HG02981 (cell line): Measurements from ENCODE around the gene PHF3.
"Not testable (repeated sequence)": the region's sequence is repeated elsewhere in the genome, so short reads cannot be mapped to it uniquely, and the experiment has no call there.

Experiments used
- ATAC-seq: cut with Tn5 transposase; IDR thresholded peaks from one replicate; pipeline ENCODE4 v1.9.1; 2021; ENCODE audit warnings: mild to moderate bottlenecking, moderate library complexity; ENCODE audit not compliant: unreplicated experiment

Gene PHF3

DNA sequence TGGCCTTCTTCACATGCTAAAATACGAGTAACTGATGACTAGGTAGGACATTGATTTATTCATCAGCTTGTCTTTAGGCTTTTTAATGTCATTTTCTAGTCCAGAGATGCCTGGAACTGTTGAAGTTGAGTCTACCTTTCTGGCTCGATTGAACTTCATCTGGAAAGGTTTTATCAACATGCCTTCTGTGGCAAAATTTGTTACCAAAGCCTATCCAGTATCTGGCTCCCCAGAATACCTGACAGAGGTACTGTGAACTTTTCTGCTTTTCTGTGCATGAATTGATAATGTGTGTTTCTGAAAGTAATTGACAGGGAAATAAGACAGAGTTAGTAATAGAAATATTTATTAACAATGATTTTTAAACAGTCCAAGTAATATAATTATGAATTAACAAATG, 71.0 kb downstream of the PHF3 start:
- ATAC-seq: no peak

DNA sequence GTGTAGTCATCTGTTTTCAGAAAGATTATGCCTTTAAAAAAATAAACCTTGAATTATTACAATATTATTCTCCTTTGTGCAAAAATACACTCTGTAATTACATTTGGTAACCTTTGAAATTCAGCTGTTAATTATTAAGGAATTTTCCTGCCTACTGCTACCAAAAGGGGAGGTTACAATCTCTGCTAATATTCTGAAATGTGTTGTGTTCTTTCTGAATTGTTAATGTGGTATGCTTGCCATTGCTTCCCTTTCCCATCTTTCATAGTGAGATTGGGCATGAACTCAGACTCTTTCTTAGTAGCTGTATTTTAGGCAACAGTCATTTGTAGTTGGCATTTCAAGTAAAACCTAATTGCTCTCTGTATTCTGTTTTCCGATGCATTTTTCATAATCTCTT, 73.0 kb downstream of the PHF3 start:
- no peak for ATAC-seq

DNA sequence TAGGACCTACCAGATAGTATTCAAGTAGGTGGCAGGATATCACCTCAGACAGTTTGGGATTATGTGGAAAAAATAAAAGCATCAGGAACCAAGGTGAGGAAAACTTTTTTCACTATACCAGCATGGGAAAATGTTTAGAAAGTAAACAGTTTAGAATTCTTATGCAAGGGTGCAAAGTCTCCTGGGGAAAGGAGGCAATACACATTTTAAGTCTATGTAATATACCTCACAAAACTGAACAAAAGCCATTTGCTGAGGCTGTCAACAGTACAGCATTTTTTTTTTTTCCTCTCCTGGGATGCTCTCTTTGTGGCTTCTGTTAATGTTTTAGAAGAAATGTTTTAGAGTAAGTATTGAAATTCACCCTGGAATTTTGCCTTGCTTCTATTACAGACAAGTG, 73.5 kb downstream of the PHF3 start:
- ATAC-seq: no peak

DNA sequence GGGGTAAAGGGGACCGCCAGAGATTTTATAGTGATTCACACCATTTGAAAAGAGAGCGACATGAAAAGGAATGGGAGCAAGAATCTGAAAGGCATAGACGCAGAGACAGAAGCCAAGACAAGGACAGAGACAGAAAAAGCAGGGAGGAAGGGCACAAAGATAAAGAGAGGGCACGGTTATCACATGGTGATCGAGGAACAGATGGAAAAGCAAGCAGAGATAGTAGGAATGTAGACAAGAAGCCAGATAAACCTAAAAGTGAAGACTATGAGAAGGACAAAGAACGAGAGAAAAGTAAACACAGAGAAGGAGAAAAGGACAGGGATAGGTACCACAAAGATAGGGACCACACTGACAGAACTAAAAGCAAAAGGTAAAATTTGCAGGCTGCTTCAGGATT, 77.7 kb downstream of the PHF3 start:
- ATAC-seq: no peak

DNA sequence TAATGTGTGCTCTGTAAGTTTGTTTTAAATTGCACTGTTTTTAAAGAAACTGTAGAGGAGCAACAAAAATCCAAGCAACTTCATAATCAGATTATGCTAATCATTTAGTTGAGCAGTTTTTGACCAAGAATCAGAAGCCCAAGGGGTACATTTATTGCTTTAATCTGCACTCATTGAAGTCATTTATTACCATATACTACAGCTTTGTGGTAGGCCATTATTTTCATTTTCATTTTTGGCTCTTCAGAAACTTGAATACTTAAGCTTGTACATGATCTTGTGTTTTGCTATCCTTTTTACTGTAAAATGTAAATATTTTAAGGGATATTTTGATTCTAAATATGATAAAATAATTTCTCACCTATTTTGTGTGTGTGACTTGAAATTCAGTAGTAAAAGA, 78.5 kb downstream of the PHF3 start:
- peak; percentile 65 for ATAC-seq

DNA sequence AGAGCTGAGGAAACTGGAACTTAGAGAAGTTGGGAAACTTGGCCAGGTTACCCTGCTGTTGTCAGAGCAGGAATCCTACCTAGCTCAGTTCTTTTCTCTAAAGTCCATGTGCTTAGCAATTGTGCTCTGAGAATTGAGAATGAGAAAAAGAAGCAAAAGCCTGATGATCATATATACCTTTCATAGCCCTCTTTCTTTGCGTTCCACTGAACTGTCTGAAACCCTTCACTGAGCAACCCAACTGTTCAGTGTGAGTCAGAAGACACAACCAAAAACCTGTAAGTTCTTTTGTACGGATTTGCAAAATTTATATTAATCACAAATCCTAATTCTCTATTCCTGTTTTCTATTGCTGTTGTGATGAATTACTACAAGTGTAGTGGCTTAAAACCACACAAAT, 80.6 kb downstream of the PHF3 start:
- no peak for ATAC-seq

DNA sequence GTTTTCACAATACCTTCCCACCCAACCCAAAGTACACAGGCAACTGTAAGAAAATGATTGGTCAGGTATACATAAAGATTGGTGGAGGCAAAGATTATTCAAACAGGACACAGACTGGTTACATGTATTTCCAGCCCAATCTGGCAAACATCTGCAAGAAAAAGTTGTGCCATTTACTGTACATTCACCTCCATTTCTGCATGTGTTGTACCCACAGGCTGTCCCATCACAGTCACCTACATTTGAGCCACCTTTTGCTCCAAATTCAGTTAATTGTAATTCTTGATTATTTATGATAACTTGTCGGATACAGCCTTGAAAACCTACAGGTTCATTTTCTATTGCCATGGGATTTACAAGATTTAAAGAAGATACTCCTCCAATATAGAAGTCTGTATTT, 85.6 kb downstream of the PHF3 start:
- ATAC-seq: no peak

DNA sequence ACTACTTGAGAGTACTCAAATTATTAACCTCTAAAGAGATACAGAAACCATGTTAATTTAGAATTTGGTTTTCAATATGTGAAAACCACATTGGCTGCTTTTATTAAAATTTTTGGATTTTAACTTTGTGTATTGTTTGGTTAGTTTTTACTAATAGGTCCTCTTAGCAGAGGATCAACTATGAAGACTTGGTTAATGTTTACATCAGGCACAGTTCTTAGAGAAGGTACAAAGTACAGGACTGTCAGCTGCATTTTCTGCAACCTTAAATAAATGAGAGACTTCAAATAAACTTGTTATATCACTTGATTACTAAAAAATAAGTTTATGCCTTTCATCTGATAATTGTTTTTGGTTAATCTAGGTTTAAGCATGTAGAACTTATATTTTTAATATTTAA, 89.1 kb downstream of the PHF3 start:
- no peak for ATAC-seq

DNA sequence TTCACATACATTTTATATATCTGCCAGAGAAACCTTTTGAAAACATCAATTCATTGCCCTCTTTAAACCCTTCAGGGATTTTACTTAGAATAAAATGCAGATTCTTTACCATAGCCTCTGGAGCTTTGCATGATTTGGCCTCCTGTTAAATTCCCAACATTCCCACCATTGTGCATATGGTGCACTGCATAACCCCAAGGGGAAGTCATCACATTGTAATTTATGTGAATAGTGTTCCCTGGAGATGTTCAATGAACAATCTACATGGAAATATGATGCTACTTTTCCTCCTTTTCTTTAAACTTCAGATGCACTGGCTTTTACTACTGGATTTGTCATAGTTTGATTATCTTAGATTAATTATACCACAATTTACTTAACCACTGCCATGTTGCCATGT, 94.7 kb downstream of the PHF3 start:
- ATAC-seq: no peak

DNA sequence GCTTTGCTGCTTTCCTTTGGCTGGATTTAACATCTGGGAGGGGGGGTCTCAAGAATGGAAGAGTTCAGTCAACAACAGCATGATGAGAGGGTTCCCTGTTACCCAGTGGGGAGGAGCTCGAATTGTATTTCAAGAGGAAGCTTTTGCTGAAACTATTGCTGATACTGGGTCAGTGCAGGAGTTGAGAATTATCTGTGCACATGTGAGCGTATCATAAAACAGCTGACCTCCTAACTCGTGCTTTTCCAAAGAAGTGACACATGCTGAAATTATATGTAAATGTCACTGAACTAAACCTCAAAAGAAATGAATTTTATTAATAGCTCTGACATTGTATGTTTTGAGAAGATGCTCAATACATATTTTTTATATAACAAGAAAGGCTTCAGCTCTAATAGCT, 96.3 kb downstream of the PHF3 start:
- ATAC-seq: no peak

DNA sequence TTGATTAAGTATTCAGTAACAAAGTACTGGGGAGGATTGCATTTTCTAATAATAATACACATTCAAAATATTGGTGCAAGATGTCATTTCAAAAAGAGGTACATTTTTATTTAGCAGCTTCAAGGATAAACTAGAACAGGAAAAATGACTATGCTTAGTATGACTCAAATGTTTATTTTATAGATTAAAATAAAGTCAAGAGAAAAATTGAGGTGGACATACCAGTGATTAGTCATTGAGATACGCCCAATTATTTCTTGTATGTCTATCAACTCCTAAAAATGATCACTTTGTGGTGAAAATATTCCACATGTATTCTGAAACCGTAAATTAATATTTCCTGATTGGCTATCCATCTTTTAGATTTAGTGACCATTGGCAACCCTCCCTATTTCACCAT, 96.7 kb downstream of the PHF3 start:
- no peak for ATAC-seq

DNA sequence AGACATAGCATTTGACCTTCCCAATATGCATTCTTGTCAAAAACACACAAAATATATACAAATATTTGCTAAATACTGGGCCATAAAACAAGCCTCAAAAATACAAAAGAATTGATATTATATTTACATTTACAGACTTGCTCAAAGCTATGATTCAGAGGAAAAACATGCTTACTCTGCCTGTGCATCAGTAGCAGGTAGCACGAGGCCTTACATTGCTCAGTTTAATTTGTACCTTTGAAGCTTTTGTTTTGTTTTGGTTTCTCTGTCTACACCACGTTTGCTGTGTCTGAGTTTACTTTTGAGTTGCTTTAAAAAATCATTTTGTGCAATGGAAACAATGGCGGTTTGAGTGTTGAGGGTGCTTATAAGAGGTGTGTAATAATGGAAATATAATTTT, 99.3 kb downstream of the PHF3 start:
- ATAC-seq: no peak

DNA sequence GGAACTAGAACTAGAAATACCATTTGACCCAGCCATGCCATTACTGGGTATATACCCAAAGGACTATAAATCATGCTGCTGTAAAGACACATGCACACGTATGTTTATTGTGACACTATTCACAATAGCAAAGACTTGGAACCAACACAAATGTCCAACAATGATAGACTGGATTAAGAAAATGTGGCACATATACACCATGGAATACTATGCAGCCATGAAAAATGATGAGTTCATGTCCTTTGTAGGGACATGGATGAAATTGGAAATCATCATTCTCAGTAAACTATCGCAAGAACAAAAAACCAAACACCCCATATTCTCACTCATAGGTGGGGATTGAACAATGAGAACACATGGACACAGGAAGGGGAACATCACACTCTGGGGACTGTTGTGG, 102.6 kb downstream of the PHF3 start:
- not testable (repeated sequence) for ATAC-seq

DNA sequence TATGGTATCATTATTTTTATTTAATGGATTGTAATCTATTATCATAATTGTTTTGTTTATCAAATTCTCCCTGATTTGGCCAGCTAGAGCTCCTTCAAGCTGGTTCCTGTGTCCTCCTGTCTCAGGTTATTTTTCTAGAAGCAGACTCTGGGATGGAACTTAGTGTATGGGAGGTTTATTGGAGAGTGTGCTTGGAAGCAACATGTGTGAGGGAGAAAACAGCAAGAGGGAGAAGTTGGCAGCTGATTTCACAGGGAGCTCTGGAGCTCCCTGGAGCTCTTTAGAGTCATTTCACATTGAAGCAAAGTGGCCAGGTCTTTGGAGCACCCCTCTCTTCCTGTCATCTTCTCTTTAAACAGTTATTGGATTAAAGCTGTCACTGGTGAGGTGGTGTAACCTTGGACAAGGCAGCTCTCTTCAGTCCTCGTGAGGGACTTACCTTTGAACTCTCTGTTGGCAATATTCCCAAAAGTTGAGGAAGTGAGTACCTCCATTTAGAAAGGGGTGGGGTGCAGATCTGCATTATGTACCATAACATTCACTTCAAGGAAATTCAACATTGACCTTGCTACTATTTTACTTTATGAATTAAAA, 103.6 kb downstream of the PHF3 start:
- ATAC-seq: no peak

DNA sequence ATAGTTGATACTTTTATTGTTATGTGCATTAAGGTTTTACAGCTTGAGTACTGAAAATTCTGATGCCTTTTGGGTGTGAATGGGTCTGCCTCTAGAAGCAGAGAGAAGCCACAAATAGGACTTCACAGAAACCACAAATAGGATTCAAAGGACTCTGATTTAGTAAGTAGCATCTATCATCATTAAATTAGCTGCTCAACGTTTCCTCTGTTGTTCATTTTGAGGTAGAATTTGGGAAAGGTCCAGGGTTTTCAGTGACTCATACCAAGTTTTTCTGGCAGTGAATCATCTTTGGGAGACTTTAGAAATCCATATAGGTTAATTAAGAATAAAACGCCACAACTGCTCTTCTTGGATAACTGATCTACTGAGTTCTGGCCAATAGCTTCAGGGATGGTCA, 105.1 kb downstream of the PHF3 start:
- no peak for ATAC-seq

DNA sequence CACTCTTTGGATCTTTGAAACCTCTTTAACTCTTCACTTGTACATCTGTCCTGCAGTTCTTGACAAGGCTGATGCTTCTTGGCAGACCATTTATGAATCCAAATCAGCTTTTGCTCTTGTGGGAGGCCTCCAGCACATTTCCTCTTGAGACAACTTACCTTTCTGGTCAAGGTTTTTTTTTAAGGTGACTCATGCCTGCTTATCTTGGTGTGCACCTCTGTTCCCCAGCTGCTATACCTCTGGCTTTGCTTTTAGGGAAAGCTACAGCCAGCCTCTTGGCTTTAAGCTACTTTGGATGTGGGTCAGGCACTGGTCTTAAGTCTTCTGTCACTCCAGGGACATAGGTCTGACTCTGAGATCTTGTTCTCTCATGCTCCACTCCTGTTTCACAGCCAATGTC, 106.5 kb downstream of the PHF3 start:
- ATAC-seq: no peak

DNA sequence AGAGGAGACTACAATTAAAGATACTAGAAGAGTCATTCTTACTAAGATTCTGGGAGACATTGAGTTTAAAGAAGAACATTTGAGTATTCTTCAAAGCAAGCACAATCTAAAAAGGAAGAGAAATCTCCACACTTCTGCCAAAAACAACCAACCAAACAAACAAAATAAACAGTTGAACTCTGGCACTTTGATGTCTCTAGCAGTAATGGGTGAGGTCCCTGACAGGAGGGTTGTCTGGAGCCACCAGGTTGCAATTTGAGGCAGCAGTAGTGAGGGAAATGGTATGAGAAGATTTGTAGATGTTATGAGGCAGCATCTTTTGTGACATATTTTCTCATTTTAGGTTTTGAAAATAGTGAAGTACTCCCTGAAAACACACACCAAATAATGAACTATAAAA, 108.1 kb downstream of the PHF3 start:
- ATAC-seq: no peak

DNA sequence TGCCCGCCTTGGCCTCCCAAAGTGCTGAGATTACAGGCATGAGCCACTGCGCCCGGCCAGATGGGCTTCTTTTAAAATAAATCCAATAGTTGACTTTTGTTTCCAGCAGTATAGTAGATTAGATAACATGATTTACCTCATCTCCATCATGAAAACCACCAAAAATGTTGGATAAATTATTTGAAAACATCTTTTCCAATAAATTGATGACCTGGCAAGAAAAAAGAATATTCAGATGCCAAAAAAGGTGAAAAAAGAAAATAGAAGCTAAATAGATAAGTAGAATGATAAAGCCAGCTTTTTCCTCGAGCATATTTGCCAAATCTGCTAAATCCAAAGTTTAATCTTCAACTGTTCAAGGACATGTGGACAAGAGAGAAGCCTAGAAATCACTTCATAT, 109.2 kb downstream of the PHF3 start:
- ATAC-seq: no peak

DNA sequence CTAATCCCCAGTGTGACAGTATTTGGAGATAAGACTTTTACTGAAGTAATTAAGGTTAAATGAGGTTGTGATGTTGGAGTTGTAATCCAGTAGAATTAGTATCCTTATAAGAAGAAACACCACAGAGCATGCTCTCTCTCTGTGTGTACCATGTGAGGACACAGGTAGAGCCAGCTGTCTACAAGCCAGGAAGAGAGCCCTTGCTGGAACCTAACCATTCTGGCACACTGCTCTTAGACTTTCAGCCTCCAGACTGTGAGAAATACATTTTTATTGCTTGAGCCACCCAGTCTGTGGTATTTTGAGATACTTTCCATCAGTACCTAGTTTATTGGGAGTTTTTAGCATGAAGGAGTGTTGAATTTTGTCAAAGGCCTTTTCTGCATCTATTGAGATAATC, 110.2 kb downstream of the PHF3 start:
- no peak for ATAC-seq

DNA sequence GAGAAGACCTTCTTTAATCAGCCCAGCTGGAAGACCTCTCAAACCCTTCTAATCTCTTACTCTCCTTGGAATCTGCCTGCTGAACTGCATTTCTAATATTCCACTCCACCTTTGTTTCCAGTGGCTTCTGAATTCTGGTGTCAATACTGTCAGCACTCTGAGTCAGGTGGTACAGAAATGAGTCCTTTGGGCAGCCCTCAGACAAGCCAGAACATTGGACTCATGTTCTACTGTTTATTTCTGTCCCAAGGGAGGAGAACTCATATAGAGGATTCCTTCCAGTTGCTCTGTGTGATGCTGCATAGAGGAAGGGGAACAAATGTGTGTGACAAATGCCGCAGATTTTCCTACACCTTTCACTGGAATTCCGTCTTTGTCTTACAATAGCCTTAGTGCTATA, 114.8 kb downstream of the PHF3 start:
- no peak for ATAC-seq

DNA sequence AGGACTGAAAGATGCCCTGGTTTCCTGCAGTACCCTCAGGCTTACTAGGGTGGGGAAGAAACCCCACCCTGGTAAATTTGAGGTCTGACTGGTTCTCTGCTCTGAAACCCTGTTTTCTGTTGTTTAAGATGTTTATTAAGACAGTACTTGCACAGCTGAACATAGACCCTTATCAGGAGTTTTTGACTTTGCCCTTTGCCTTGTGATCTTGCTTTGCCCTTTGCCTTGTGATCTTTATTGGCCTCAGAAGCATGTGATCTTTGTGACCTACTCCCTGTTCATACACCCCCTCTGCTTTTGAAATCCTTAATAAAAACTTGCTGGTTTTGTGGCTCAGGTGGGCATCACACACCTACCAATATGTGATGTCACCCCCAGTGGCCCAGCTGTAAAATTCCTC, 121.7 kb downstream of the PHF3 start:
- ATAC-seq: not testable (repeated sequence)

DNA sequence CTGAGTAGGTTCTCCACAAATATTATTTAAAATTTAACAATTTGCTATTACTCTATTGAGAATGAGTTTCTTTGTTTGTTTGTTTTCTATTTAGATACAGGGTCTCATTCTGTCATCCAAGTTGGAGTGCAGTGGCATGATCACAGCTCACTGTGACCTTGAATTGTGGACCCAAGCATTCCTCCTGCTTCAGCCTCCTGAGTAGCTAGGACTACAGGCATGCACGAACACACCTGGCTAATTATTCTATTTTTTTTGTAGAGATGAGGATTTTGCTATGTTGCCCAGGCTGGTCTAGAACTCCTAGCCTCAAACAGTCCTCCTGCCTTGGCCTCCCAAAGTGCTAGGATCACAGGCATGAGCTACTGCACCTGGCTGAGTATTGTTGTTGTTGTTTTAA, 122.2 kb downstream of the PHF3 start:
- no peak for ATAC-seq

DNA sequence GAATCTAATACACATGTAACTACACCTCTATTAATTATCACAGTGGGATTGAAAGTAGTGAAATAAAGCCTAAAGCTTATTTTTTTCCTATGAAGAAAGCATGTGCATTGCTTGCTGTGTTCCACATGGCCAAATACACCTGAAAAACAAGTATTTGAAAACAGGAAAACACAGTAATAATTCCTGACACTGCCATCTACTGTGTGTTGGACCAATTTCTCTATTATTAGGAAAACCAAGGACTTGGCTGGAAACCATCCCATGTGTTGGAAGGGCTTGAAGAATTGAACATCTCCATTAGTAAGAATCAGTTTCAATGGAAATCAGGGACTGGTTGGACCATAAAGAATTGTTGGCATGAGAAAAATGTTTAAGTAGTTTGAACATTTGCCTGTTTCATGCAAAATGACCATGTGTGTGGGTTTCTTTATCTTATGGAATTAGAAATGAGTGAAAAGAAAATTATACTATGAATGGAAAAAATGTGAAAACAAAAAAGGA, 124.1 kb downstream of the PHF3 start:
- ATAC-seq: no peak

DNA sequence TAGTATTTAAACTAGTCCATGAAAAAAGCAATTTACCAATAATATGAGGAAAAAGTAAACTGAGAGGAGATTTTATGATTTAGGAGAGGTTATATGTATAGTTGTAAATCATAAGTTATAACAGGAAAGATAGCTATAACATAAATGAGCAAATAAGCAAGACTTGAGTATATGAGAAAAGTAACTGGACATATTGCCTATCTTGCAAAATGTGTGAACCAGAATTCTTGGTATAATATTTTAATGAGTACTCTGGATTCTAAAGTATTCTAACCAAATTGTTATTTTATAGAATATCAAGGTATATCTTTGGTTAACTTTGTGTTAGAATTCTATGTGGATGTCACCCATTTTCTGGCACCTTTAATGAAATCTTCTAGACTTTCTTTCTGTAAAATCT, 124.6 kb downstream of the PHF3 start:
- ATAC-seq: no peak
